Ishikawa (cell line): Measurements from ENCODE around the gene EHBP1L1.

Experiments
- EGR1 ChIP-seq: IDR thresholded peaks from 2 replicates; pipeline ENCODE4 v1.6.1; 2012
- EP300 ChIP-seq: IDR thresholded peaks from 2 replicates; pipeline ENCODE4 v1.6.1; 2012; ENCODE audit warnings: borderline replicate concordance
- FOXM1 ChIP-seq: IDR thresholded peaks from 2 replicates; pipeline ENCODE4 v1.6.1; 2012; ENCODE audit warnings: low read depth, borderline replicate concordance
- TCF12 ChIP-seq: IDR thresholded peaks from 2 replicates; pipeline ENCODE4 v1.6.1; 2012; ENCODE audit warnings: low read depth

DNA sequence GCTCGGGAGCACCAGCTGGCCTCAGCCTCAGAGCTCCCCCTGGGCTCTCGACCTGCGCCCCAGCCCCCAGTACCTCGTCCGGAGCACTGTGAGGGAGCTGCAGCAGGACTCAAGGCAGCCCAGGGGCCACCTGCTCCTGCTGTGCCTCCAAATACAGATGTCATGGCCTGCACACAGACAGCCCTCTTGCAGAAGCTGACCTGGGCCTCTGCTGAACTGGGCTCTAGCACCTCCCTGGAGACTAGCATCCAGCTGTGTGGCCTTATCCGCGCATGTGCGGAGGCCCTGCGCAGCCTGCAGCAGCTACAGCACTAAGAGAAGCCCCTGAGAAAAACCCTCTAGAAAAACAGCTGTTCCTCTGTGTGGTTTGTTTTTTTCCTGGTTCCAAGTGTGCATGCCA is 4.4 kb upstream of the EHBP1L1 start:
- TF ChIP-seq EP300 (no peak), TCF12 (no peak), EGR1 (no peak), FOXM1 (no peak)
